ENCODE measurements around the gene POTED. TPM values are rescaled to one million over a fixed set of nuclear protein-coding genes. Genes with fewer than 3 reads are reported as not detected.
"Not testable (repeated sequence)": the region's sequence is repeated elsewhere in the genome, so short reads cannot be mapped to it uniquely, and the experiment has no call there.

The POTED gene
- total RNA-seq (2022) (not detected in 2 replicates), Bru-seq, nascent RNA (not detected), BruChase-seq, experiment 1, labeled RNA remaining after a 6-hour chase (not detected), BruChase-seq, experiment 2, labeled RNA remaining after a 2-hour chase (not detected)
- long read RNA-seq = 0 reads

DNA sequence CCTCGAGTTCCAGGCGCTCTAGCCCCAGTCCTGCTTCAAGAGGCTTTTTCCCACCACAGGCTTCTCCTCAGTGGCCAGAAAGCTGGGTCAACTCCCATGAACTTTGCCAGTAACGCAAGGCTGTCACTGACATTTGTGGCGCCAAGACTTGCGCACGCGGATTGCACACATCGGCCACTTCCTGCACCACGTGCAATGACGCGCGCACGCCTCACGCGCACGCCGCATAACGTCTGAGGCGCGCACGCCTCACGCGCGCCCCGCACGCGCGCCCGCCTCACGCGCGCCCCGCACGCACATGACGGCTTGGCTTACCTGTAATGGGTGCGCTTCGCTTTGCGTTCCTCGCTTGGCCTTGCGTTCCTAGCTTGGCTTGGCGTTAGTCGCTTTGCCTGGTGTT, at the start of gene POTED:
TSS of gene POTED (plus strand) at position 301 of the 400 bp plus-strand sequence. CDS start 452 bp downstream, outside the sequence.
- BruUV-seq (replicated peaks); DNase-seq (ENCODE audit: unreplicated experiment); intact Hi-C loops (cut with micrococcal nuclease); H3K9me3 Mint-ChIP-seq (ENCODE audit: unreplicated experiment); H3K4me3 Mint-ChIP-seq (ENCODE audit: unreplicated experiment); H3K4me1 Mint-ChIP-seq (ENCODE audit: insufficient read depth, unreplicated experiment); CTCF ChIA-PET; H3K27me3 Mint-ChIP-seq (ENCODE audit: insufficient read depth, unreplicated experiment); POLR2A ChIA-PET; H3K36me3 Mint-ChIP-seq (ENCODE audit: insufficient read depth, unreplicated experiment); H3K27ac Mint-ChIP-seq (ENCODE audit: low read depth, unreplicated experiment): not testable (repeated sequence)

DNA sequence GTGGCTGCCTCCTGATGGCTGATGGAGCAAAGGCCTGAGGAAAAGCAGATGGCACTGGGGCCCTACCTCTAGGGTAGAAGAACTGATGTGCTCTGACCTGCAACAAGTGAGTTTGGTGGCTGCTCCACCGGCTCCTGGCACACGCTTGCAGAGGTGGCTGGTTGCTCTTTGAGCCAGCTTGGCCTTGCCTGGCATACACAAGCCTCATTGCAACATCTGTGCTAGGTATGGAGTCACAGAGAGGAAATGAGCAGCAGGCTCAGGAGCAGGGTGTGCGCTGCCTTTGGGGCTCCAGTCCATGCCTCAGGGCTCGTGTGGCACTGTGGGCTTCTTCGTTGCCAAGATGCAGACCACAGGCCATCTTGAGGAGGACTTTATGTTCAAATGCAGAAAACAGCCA, 40.5 kb downstream of the POTED start:
- H3K27ac Mint-ChIP-seq (ENCODE audit: low read depth, unreplicated experiment); H3K27me3 Mint-ChIP-seq (ENCODE audit: insufficient read depth, unreplicated experiment); H3K36me3 Mint-ChIP-seq (ENCODE audit: insufficient read depth, unreplicated experiment); intact Hi-C loops (cut with micrococcal nuclease); CTCF ChIA-PET; POLR2A ChIA-PET; BruUV-seq (replicated peaks); H3K4me1 Mint-ChIP-seq (ENCODE audit: insufficient read depth, unreplicated experiment); H3K4me3 Mint-ChIP-seq (ENCODE audit: unreplicated experiment); H3K9me3 Mint-ChIP-seq (ENCODE audit: unreplicated experiment); DNase-seq (ENCODE audit: unreplicated experiment): not testable (repeated sequence)

DNA sequence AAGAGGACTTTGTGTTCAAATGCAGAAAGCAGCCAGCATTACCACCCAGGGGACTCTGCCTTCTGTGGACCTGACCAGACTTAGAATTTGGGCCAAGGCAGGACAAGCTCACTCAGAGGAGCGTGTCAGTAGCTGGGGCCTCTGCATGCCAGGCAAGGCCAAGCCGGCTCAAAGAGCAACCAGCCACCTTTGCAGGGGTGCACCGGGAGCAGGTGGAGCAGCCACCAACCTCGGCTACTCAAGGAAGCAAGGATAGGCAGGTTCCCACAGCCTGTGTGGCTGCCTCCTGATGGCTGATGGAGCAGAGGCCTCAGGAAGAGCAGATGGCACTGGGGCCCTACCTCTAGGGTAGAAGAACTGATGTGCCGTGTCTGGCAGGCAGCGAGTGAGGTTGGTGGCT, 42.2 kb downstream of the POTED start:
- CTCF ChIA-PET; H3K4me3 Mint-ChIP-seq (ENCODE audit: unreplicated experiment); intact Hi-C loops (cut with micrococcal nuclease); DNase-seq (ENCODE audit: unreplicated experiment); H3K4me1 Mint-ChIP-seq (ENCODE audit: insufficient read depth, unreplicated experiment); H3K27me3 Mint-ChIP-seq (ENCODE audit: insufficient read depth, unreplicated experiment); POLR2A ChIA-PET; H3K36me3 Mint-ChIP-seq (ENCODE audit: insufficient read depth, unreplicated experiment); BruUV-seq (replicated peaks); H3K27ac Mint-ChIP-seq (ENCODE audit: low read depth, unreplicated experiment); H3K9me3 Mint-ChIP-seq (ENCODE audit: unreplicated experiment): not testable (repeated sequence)

Small RNA genes within 50 kb of the gene (microRNA-seq; reads per million reads assigned to microRNA genes)
- not detected for gene MIR3118-1

Data from MCF 10A (cell line).